K562 (cell line): ENCODE measurements around the gene METTL23. TPM values are rescaled to one million over a fixed set of nuclear protein-coding genes. Genes with fewer than 3 reads are reported as not detected.
A peak's percentile ranks its signal among the peaks of the same experiment; 100 is the strongest.

Experiments
- BRF1 ChIP-seq: IDR thresholded peaks from 3 replicates; pipeline ENCODE4 v1.6.1; 2011; ENCODE audit warnings: borderline replicate concordance, mild to moderate bottlenecking; ENCODE audit not compliant: insufficient read length; ENCODE audit errors: extremely low read depth
- CREBBP ChIP-seq: IDR thresholded peaks from one replicate; pipeline ENCODE4 v1.6.1; 2012; ENCODE audit warnings: low read depth, mild to moderate bottlenecking, control low read depth, inconsistent platforms, low read length
- POLR3G ChIP-seq: IDR thresholded peaks from 2 replicates; pipeline ENCODE4 v1.6.1; 2011; ENCODE audit not compliant: insufficient read length, insufficient replicate concordance; ENCODE audit errors: extremely low read depth
- RFX1 ChIP-seq: fragments of 450-650 bp; IDR thresholded peaks from 2 replicates; pipeline ENCODE4 v1.6.1; 2016; ENCODE audit warnings: mild to moderate bottlenecking, moderate library complexity
- TEAD1 ChIP-seq, 2 experiments: fragments of 450-650 bp in 1 of 2; sonication (generic) in 1 of 2; formaldehyde crosslinking; IDR thresholded peaks; 2 replicates each; pipeline versions ENCODE4 v1.4.0 to v1.8.0; 2020 to 2022; ENCODE audit warnings: mild to moderate bottlenecking in 2 of 2, missing genetic modification reagents in 1 of 2
- THRB ChIP-seq: fragments of 450-650 bp; formaldehyde crosslinking; conservative IDR thresholded peaks from 2 replicates; pipeline ENCODE4 v1.4.0; 2022; ENCODE audit warnings: mild to moderate bottlenecking, missing genetic modification characterization
- TOE1 ChIP-seq, 2 experiments: fragments of 450-650 bp in 1 of 2; sonication (generic) in 1 of 2; formaldehyde crosslinking in 1 of 2; IDR thresholded peaks; 2 replicates each; pipeline versions ENCODE4 v1.7.1 to v1.8.0; 2016 to 2022; ENCODE audit warnings: borderline replicate concordance in 2 of 2, mild to moderate bottlenecking in 2 of 2, antibody characterized with exemption in 1 of 2, inconsistent platforms in 1 of 2, low read depth in 1 of 2, missing genetic modification reagents in 1 of 2, moderate library complexity in 1 of 2
- ZBTB12 ChIP-seq: fragments of 250-450 bp; sonication (Bioruptor Pico); IDR thresholded peaks from 2 replicates; pipeline ENCODE4 v1.4.0; 2020
- ZBTB40 ChIP-seq, 2 experiments: fragments of 450-650 bp in 1 of 2; sonication (generic) in 1 of 2; formaldehyde crosslinking in 1 of 2; IDR thresholded peaks; 2 replicates each; pipeline versions ENCODE4 v1.7.1 to v1.9.0; 2016 to 2022; ENCODE audit warnings: inconsistent platforms in 1 of 2, mild to moderate bottlenecking in 1 of 2, missing genetic modification reagents in 1 of 2
- ZHX1 ChIP-seq: fragments of 150-350 bp; conservative IDR thresholded peaks from 2 replicates; pipeline ENCODE4 v1.6.1; 2014; ENCODE audit warnings: low read length
- polyA plus RNA-seq, 8 experiments: library from polyadenylated mRNA; depleted of rRNA in 4 of 8; stranded (reverse) in 5 of 8; unstranded in 3 of 8; fragments of >200 nt; fragmentation: Nextera tagmentation in 2 of 8; fragmentation: Illumina TruSeq in 1 of 8; extraction: Ambion mirVana in 2 of 8; extraction: Trizol in 1 of 8; gene quantifications; 2 replicates each; pipeline versions ENCODE4 v1.2.1 to v1.2.3, GENCODE V29; 2011 to 2014; ENCODE audit warnings: inconsistent platforms in 1 of 8, missing spikeins in 1 of 8
- total RNA-seq, 7 experiments: library from RNA; depleted of rRNA in 6 of 7; stranded (reverse); fragments of >200 nt in 6 of 7; fragmentation: Illumina TruSeq in 2 of 7; extraction: Trizol in 2 of 7; gene quantifications; 2 replicates each; pipeline versions ENCODE4 v1.2.1 to v1.2.3, GENCODE V29; 2011 to 2021; ENCODE audit warnings: low replicate concordance in 1 of 7

The METTL23 gene
- total and polyA plus RNA-seq, 9 of the 15 experiments (the other 6 are each of a cell fraction or from before 2014, with no cell fraction given): 29.4 to 67.3 (median 41.6) TPM

GRCh38 chr17:76735586-76736348 is 9.1 kb downstream of the METTL23 start (continued):
- TF ChIP-seq ZBTB40 (IDR thresholded peaks at IDR 0.05): no peak
- TF ChIP-seq ZBTB40 (CRISPR knock-in tag; IDR thresholded peaks at IDR 0.05): no peak
- no peak for TF ChIP-seq RFX1
- no peak for TF ChIP-seq THRB (CRISPR knock-in tag)
- TF ChIP-seq ZHX1: no peak
- no peak for TF ChIP-seq CREBBP
- no peak for TF ChIP-seq POLR3G
- no peak for TF ChIP-seq BRF1
- TF ChIP-seq TOE1 (IDR thresholded peaks at IDR 0.05; ENCODE audit: borderline replicate concordance): 0 out of 2 replicates have a peak, but pooled peaks have one; percentile 45
- no peak for TF ChIP-seq TOE1 (CRISPR knock-in tag; IDR thresholded peaks at IDR 0.05; ENCODE audit: borderline replicate concordance, low read depth)
- TF ChIP-seq TEAD1 (CRISPR knock-in tag; IDR thresholded peaks at IDR 0.05): no peak
- TF ChIP-seq ZBTB12: no peak
